Fibroblast of lung (primary cell): Measurements from ENCODE around the gene FADS2. TPM values are rescaled to one million over a fixed set of nuclear protein-coding genes. Genes with fewer than 3 reads are reported as not detected.

Experiments
- DNase-seq, 2 donors: peaks; one replicate each; pipeline versions ENCODE4 v3.0.0 to v3.0.0-alpha.2; 2010; ENCODE audit warnings: low read depth in 2 of 2
- H2AFZ ChIP-seq: 2 replicates; pipeline ENCODE4 v1.5.1; 2012; ENCODE audit warnings: low read length, control low read depth, inconsistent platforms
- H3K27ac ChIP-seq: 2 replicates; pipeline ENCODE4 v1.5.1; 2011; ENCODE audit warnings: low read length, control low read depth; ENCODE audit not compliant: insufficient read depth
- H3K27me3 ChIP-seq: 2 replicates; pipeline ENCODE4 v1.5.1; 2011; ENCODE audit warnings: mild to moderate bottlenecking, low read length; ENCODE audit not compliant: control insufficient read depth, insufficient read depth
- H3K36me3 ChIP-seq: 2 replicates; pipeline ENCODE4 v1.5.1; 2011; ENCODE audit warnings: low read length; ENCODE audit not compliant: control insufficient read depth, insufficient read depth
- H3K4me1 ChIP-seq: 2 replicates; pipeline ENCODE4 v1.5.1; 2011; ENCODE audit warnings: low read length; ENCODE audit not compliant: control insufficient read depth, insufficient read depth; ENCODE audit errors: extremely low read depth
- H3K4me2 ChIP-seq: 2 replicates; pipeline ENCODE4 v1.5.1; 2011; ENCODE audit warnings: low read length, control low read depth; ENCODE audit not compliant: insufficient read depth; ENCODE audit errors: extremely low read depth
- H3K4me3 ChIP-seq, 4 experiments: fragments of 200-600 bp in 1 of 4; sonication (generic) in 1 of 4; replicated peaks in 1 of 4; 2 replicates each; pipeline ENCODE4 v1.5.1; 2011 to 2016; ENCODE audit warnings: low read length in 4 of 4, low read depth in 3 of 4, mild to moderate bottlenecking in 3 of 4, control low read depth in 2 of 4, inconsistent platforms in 1 of 4, mixed read lengths in 1 of 4; ENCODE audit not compliant: insufficient read depth in 1 of 4; ENCODE audit errors: control extremely low read depth in 1 of 4
- H3K79me2 ChIP-seq: 2 replicates; pipeline ENCODE4 v1.5.1; 2012; ENCODE audit warnings: mild to moderate bottlenecking, low read length, inconsistent platforms; ENCODE audit not compliant: control insufficient read depth, insufficient read depth
- H3K9ac ChIP-seq: 2 replicates; pipeline ENCODE4 v1.5.1; 2011; ENCODE audit warnings: mild to moderate bottlenecking, low read length, control low read depth; ENCODE audit not compliant: insufficient read depth
- H3K9me3 ChIP-seq: 2 replicates; pipeline ENCODE4 v1.5.1; 2012; ENCODE audit warnings: low read depth, low read length; ENCODE audit not compliant: control insufficient read depth, insufficient read depth
- H4K20me1 ChIP-seq: 2 replicates; pipeline ENCODE4 v1.5.1; 2011; ENCODE audit warnings: low read length; ENCODE audit not compliant: control insufficient read depth, insufficient read depth; ENCODE audit errors: extremely low read depth
- EZH2 ChIP-seq: IDR thresholded peaks from 2 replicates; pipeline ENCODE4 v1.5.1; 2012; ENCODE audit warnings: low read length, control low read depth, mild to moderate bottlenecking; ENCODE audit errors: missing control alignments
- polyA plus RNA-seq, 2 donors: library from polyadenylated mRNA; depleted of rRNA in 1 of 2; stranded (reverse) in 1 of 2; unstranded in 1 of 2; fragments of >200 nt; gene quantifications; 2 replicates each; pipeline ENCODE4 v1.2.1, GENCODE V29; 2011 to 2012; ENCODE audit warnings: missing spikeins in 1 of 2
- total RNA-seq: library from RNA; depleted of rRNA; stranded (reverse); fragments of >200 nt; gene quantifications from 2 replicates; pipeline ENCODE4 v1.2.1, GENCODE V29; 2014
- TF ChIP-seq, protein P1 (sequence below), 2 donors: IDR thresholded peaks in 1 of 2; conservative IDR thresholded peaks in 1 of 2; 1 replicate in 1 of 2; 2 replicates in 1 of 2; pipeline ENCODE4 v1.5.1; 2011 to 2012; ENCODE audit warnings: low read length in 2 of 2, control low read depth in 1 of 2, inconsistent platforms in 1 of 2, low read depth in 1 of 2, mild to moderate bottlenecking in 1 of 2

The FADS2 gene
- total and polyA plus RNA-seq, 2 donors (not counting 1 experiment from before 2014, with no cell fraction given), result 418 to 932 TPM

DNA sequence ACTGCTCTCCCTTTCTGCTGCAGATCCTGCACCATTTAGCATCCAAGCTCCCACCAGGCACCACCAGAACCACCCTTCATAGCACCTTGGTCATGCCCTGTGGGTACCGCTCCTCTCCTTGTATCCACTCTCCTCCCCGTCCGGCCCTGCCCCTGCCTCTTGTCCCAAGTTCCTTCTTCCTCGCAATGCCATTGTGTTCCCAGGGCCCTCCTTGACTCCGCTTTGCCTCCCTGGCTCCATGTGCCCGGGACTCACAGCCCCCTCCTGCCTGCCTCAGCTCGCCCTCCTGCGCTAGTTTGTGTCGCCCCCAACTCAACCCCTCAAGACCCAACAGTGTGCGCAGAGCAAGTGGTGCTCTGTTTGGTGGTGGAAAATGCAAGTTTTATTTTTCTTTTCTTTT, 10.8 kb downstream of the FADS2 start:
- H3K27ac ChIP-seq, result no peak overlapping the region
- H3K4me2 ChIP-seq, result no peak overlapping the region
- no peaks in the 10 kb centered on the region for H3K27me3 ChIP-seq
- no peaks in the 10 kb centered on the region for H3K9me3 ChIP-seq
- H2AFZ ChIP-seq, result no peak overlapping the region
- no peak for DNase-seq
- no peaks in the 10 kb centered on the region for H4K20me1 ChIP-seq
- H3K4me3 ChIP-seq, result no peak overlapping the region
- H3K79me2 ChIP-seq, result peaks cover 29% of the 10 kb centered on the region
- H3K9ac ChIP-seq, result no peak overlapping the region
- H3K36me3 ChIP-seq, result peaks cover 41% of the 10 kb centered on the region
- no peak for TF ChIP-seq EZH2
- peaks cover 5% of the 10 kb centered on the region for H3K4me1 ChIP-seq

DNA sequence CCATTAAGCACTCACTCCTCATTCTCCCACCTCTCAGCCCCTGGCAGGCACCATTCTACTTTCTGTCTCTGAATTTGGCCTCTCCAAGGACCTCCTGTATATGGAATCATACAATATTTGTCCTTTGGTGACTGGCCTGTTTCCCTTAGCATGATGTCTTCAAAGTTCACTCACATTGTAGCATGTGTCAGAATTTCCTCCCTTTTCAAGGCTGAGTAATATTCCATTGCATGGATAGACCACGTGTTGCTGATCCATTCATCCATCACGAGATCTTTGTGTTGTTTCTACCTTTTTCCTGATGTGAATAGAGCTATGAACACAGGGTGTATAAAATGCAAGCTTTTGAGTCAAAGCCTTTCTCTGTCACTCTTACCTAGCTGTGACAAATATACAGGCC, 11.6 kb downstream of the FADS2 start:
- Histone ChIP-seq H3K4me2 (no peak overlapping the region), H3K79me2 (peaks cover 26% of the 10 kb centered on the region), H3K27ac (no peak overlapping the region), H3K4me1 (peaks cover 3% of the 10 kb centered on the region), H3K36me3 (peaks cover 43% of the 10 kb centered on the region), H3K27me3 (no peaks in the 10 kb centered on the region), H3K9ac (no peak overlapping the region), H3K4me3 (no peak overlapping the region), H4K20me1 (no peaks in the 10 kb centered on the region), H2AFZ (no peak overlapping the region), H3K9me3 (no peaks in the 10 kb centered on the region)
- no peak for DNase-seq
- TF ChIP-seq EZH2, result no peak
- TF ChIP-seq, protein P1, sequence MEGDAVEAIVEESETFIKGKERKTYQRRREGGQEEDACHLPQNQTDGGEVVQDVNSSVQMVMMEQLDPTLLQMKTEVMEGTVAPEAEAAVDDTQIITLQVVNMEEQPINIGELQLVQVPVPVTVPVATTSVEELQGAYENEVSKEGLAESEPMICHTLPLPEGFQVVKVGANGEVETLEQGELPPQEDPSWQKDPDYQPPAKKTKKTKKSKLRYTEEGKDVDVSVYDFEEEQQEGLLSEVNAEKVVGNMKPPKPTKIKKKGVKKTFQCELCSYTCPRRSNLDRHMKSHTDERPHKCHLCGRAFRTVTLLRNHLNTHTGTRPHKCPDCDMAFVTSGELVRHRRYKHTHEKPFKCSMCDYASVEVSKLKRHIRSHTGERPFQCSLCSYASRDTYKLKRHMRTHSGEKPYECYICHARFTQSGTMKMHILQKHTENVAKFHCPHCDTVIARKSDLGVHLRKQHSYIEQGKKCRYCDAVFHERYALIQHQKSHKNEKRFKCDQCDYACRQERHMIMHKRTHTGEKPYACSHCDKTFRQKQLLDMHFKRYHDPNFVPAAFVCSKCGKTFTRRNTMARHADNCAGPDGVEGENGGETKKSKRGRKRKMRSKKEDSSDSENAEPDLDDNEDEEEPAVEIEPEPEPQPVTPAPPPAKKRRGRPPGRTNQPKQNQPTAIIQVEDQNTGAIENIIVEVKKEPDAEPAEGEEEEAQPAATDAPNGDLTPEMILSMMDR (conservative IDR thresholded peaks at IDR 0.05 in 1 of 2, IDR thresholded peaks at IDR 0.05 in 1 of 2; ENCODE audit: low read depth in 1 of 2, low read length in 2 of 2), result no peak

DNA sequence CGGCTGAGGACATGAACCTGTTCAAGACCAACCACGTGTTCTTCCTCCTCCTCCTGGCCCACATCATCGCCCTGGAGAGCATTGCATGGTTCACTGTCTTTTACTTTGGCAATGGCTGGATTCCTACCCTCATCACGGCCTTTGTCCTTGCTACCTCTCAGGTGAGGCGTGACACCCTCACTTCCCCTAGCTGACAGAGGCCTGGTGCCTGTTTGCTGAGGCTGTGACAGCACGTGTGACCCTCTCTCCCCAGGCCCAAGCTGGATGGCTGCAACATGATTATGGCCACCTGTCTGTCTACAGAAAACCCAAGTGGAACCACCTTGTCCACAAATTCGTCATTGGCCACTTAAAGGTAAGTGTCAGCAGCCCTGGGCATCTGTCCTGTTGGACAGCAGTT, 12.3 kb downstream of the FADS2 start:
- H3K36me3 ChIP-seq, result peaks cover 45% of the 10 kb centered on the region
- no peak overlapping the region for H3K27ac ChIP-seq
- peaks cover 24% of the 10 kb centered on the region for H3K79me2 ChIP-seq
- no peaks in the 10 kb centered on the region for H4K20me1 ChIP-seq
- no peak overlapping the region for H3K4me3 ChIP-seq
- H2AFZ ChIP-seq, result no peak overlapping the region
- H3K27me3 ChIP-seq, result no peaks in the 10 kb centered on the region
- H3K9ac ChIP-seq, result no peak overlapping the region
- H3K4me1 ChIP-seq, result no peaks in the 10 kb centered on the region
- no peak overlapping the region for H3K4me2 ChIP-seq
- no peak for DNase-seq
- H3K9me3 ChIP-seq, result no peaks in the 10 kb centered on the region
- TF ChIP-seq, protein P1 (conservative IDR thresholded peaks at IDR 0.05 in 1 of 2, IDR thresholded peaks at IDR 0.05 in 1 of 2; ENCODE audit: low read depth in 1 of 2, low read length in 2 of 2), result no peak
- no peak for TF ChIP-seq EZH2
